K562 (cell line): ENCODE data around the gene COX6B2. TPM values are rescaled to one million over a fixed set of nuclear protein-coding genes. Genes with fewer than 3 reads are reported as not detected.

Experiments used
- BRD4 ChIP-seq: fragments of 200-600 bp; sonication (generic); IDR thresholded peaks from 2 replicates; pipeline ENCODE4 v1.6.1; 2017; ENCODE audit warnings: inconsistent platforms
- CEBPG ChIP-seq, 3 experiments: fragments of 200-800 bp in 1 of 3; sonication (Bioruptor generic) in 1 of 3; sonication (generic) in 1 of 3; formaldehyde crosslinking in 1 of 3; IDR thresholded peaks in 2 of 3; conservative IDR thresholded peaks in 1 of 3; 2 replicates each; pipeline versions ENCODE4 v1.6.1 to v1.8.0; 2016 to 2022; ENCODE audit warnings: missing compliant biosample characterization in 2 of 3, missing genetic modification characterization in 2 of 3, mild to moderate bottlenecking in 1 of 3, missing genetic modification reagents in 1 of 3
- HIVEP1 ChIP-seq: fragments of 250-450 bp; sonication (Bioruptor Pico); IDR thresholded peaks from 2 replicates; pipeline ENCODE4 v1.4.0; 2020; ENCODE audit warnings: mild to moderate bottlenecking
- MAFG ChIP-seq: fragments of 450-650 bp; conservative IDR thresholded peaks from 2 replicates; pipeline ENCODE4 v1.6.1; 2016; ENCODE audit warnings: missing genetic modification characterization, missing compliant biosample characterization
- MXI1 ChIP-seq: IDR thresholded peaks from 2 replicates; pipeline ENCODE4 v1.6.1; 2011; ENCODE audit warnings: low read depth, mild to moderate bottlenecking, improper control_type of control experiment, low read length
- NCOA1 ChIP-seq: fragments of 450-650 bp; IDR thresholded peaks from 2 replicates; pipeline ENCODE4 v1.6.1; 2016; ENCODE audit warnings: low read depth
- NUFIP1 ChIP-seq: fragments of 450-650 bp; IDR thresholded peaks from 2 replicates; pipeline ENCODE4 v1.6.1; 2018; ENCODE audit not compliant: partially characterized antibody
- RBM25 ChIP-seq: fragments of 200-400 bp; formaldehyde crosslinking; IDR thresholded peaks from 2 replicates; pipeline ENCODE4 v1.6.1; 2018; ENCODE audit warnings: low read length, low read depth, moderate library complexity; ENCODE audit not compliant: severe bottlenecking
- STAG1 ChIP-seq: sonication (generic); formaldehyde crosslinking; IDR thresholded peaks from 2 replicates; pipeline ENCODE4 v1.5.0; 2020; ENCODE audit warnings: missing genetic modification reagents, borderline replicate concordance
- TBP ChIP-seq: optimal IDR thresholded peaks from 2 replicates; pipeline ENCODE3; 2011; ENCODE audit warnings: low read depth, low read length, improper control_type of control experiment
- TEAD1 ChIP-seq, 2 experiments: fragments of 450-650 bp in 1 of 2; sonication (generic) in 1 of 2; formaldehyde crosslinking; IDR thresholded peaks; 2 replicates each; pipeline versions ENCODE4 v1.4.0 to v1.8.0; 2020 to 2022; ENCODE audit warnings: mild to moderate bottlenecking in 2 of 2, missing genetic modification reagents in 1 of 2
- XRCC3 ChIP-seq: fragments of 450-650 bp; IDR thresholded peaks from 2 replicates; pipeline ENCODE4 v1.6.1; 2017; ENCODE audit warnings: mild to moderate bottlenecking, moderate library complexity
- YY1 ChIP-seq, 3 experiments: IDR thresholded peaks; 2 replicates each; pipeline ENCODE4 v1.6.1; 2011; ENCODE audit warnings: low read length in 2 of 3, mild to moderate bottlenecking in 2 of 3, moderate library complexity in 2 of 3, borderline replicate concordance in 1 of 3, control low read depth in 1 of 3, low read depth in 1 of 3; ENCODE audit not compliant: insufficient read depth in 3 of 3, insufficient replicate concordance in 2 of 3, control insufficient read depth in 1 of 3, insufficient read length in 1 of 3; ENCODE audit errors: extremely low read depth in 1 of 3
- ZNF444 ChIP-seq: fragments of 250-450 bp; sonication (Bioruptor Pico); IDR thresholded peaks from 2 replicates; pipeline ENCODE4 v1.4.0; 2020; ENCODE audit warnings: mild to moderate bottlenecking, moderate library complexity
- polyA plus RNA-seq, 8 experiments: library from polyadenylated mRNA; depleted of rRNA in 4 of 8; stranded (reverse) in 5 of 8; unstranded in 3 of 8; fragments of >200 nt; fragmentation: Nextera tagmentation in 2 of 8; fragmentation: Illumina TruSeq in 1 of 8; extraction: Ambion mirVana in 2 of 8; extraction: Trizol in 1 of 8; gene quantifications; 2 replicates each; pipeline versions ENCODE4 v1.2.1 to v1.2.3, GENCODE V29; 2011 to 2014; ENCODE audit warnings: inconsistent platforms in 1 of 8, missing spikeins in 1 of 8
- total RNA-seq, 7 experiments: library from RNA; depleted of rRNA in 6 of 7; stranded (reverse); fragments of >200 nt in 6 of 7; fragmentation: Illumina TruSeq in 2 of 7; extraction: Trizol in 2 of 7; gene quantifications; 2 replicates each; pipeline versions ENCODE4 v1.2.1 to v1.2.3, GENCODE V29; 2011 to 2021; ENCODE audit warnings: low replicate concordance in 1 of 7
- TF ChIP-seq, protein P1 (sequence below), 2 experiments: fragments of 450-650 bp in 1 of 2; sonication (generic) in 1 of 2; formaldehyde crosslinking in 1 of 2; IDR thresholded peaks; 2 replicates each; pipeline versions ENCODE4 v1.7.1 to v1.9.0; 2016 to 2022; ENCODE audit warnings: inconsistent platforms in 1 of 2, mild to moderate bottlenecking in 1 of 2, missing genetic modification reagents in 1 of 2

COX6B2 gene
- total and polyA plus RNA-seq, 9 of the 15 experiments (the other 6 are each of a cell fraction or from before 2014, with no cell fraction given): 0.40 to 2.5 (median 0.83) TPM

DNA sequence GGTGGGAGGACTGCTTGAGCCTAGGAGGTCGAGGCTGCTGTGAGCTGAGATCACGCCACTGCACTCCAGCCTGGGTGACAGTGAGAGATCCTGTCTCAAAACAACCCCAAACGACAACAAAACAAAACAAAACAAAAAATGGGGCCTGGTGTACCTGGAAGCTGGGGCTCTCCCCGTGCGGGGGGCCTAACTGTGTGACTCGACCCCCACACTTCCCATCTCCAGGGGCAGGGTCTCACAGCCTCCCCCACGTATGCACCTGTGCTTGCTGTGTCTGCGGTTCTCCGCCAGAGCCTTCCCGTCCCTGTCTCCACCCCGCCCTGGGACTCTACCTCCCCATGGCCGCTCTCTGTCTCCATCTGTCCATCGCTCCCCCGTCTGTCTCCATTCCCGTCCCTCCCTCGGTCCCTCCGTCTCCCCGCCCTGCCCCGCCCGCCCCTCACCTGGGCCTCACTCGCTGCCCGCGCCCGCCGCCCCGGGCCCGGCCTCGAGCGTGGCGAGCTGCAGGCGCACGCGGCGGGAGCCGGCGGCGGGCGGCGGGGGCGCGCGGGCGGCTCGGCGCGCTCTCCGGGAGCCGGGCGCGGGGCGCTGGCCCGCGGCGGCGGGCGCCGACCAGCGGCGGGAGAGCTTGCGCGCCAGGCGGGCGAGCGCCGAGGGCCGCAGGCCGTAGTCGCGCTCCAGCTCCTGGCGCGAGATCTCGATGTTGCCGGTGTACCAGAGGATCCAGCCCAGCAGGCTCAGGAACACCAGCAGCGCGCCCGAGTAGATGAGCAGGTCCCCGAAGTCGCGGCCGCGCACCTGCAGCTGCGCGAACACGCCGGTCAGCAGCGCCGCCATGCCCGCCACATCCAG is 29.0 kb upstream of the COX6B2 start (continued):
- peak; percentile 51 for TF ChIP-seq TBP
- no peak for TF ChIP-seq CEBPG (CRISPR knock-in tag; IDR thresholded peaks at IDR 0.05)
- TF ChIP-seq CEBPG (tag; conservative IDR thresholded peaks at IDR 0.05 in 1 of 2, IDR thresholded peaks at IDR 0.05 in 1 of 2): no peak
- no peak for TF ChIP-seq RBM25
- TF ChIP-seq ZNF444: no peak
- TF ChIP-seq XRCC3: no peak
- TF ChIP-seq MXI1: no peak
- TF ChIP-seq STAG1 (CRISPR knock-in tag): no peak
- TF ChIP-seq MAFG (tag): no peak
- TF ChIP-seq NUFIP1: no peak
- TF ChIP-seq, protein P1, sequence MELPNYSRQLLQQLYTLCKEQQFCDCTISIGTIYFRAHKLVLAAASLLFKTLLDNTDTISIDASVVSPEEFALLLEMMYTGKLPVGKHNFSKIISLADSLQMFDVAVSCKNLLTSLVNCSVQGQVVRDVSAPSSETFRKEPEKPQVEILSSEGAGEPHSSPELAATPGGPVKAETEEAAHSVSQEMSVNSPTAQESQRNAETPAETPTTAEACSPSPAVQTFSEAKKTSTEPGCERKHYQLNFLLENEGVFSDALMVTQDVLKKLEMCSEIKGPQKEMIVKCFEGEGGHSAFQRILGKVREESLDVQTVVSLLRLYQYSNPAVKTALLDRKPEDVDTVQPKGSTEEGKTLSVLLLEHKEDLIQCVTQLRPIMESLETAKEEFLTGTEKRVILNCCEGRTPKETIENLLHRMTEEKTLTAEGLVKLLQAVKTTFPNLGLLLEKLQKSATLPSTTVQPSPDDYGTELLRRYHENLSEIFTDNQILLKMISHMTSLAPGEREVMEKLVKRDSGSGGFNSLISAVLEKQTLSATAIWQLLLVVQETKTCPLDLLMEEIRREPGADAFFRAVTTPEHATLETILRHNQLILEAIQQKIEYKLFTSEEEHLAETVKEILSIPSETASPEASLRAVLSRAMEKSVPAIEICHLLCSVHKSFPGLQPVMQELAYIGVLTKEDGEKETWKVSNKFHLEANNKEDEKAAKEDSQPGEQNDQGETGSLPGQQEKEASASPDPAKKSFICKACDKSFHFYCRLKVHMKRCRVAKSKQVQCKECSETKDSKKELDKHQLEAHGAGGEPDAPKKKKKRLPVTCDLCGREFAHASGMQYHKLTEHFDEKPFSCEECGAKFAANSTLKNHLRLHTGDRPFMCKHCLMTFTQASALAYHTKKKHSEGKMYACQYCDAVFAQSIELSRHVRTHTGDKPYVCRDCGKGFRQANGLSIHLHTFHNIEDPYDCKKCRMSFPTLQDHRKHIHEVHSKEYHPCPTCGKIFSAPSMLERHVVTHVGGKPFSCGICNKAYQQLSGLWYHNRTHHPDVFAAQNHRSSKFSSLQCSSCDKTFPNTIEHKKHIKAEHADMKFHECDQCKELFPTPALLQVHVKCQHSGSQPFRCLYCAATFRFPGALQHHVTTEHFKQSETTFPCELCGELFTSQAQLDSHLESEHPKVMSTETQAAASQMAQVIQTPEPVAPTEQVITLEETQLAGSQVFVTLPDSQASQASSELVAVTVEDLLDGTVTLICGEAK (IDR thresholded peaks at IDR 0.05): peak; percentile 60
- TF ChIP-seq, protein P1 (CRISPR knock-in tag; IDR thresholded peaks at IDR 0.05): no peak
- TF ChIP-seq YY1 (IDR thresholded peaks at IDR 0.05; ENCODE audit: borderline replicate concordance in 1 of 3, control insufficient read depth in 1 of 3, extremely low read depth in 1 of 3, insufficient read depth in 3 of 3, insufficient read length in 1 of 3, insufficient replicate concordance in 2 of 3, low read depth in 1 of 3, low read length in 2 of 3): peak in 2 of 3 experiments; percentile 15 to 31
- TF ChIP-seq HIVEP1 (CRISPR knock-in tag): no peak
- 0 out of 4 replicates have a peak, but pooled peaks of 1 of the 2 experiments have one; percentile 15 for TF ChIP-seq TEAD1 (CRISPR knock-in tag; IDR thresholded peaks at IDR 0.05)
- TF ChIP-seq NCOA1: no peak
- no peak for TF ChIP-seq BRD4
